ENCODE results near the gene CD53.

DNA sequence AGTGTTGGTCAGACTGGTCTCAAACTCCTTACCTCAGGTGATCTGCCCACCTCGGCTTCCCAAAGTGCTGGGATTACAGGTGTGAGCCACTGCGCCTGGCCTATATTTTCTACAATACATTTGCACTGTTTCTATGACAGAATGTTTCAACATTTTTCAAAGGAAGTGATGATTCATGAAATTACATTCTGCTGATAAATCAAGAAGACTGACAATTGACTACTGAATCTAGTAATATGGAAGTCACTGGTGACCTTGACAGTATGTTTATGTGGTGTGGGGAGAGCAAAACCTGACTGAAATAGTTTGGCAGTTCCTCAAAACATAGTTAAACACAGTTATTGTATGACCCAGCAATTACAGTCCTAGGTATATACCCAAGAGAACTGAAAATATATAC is 72.7 kb downstream of the CD53 start:
- TF ChIP-seq, protein P1, sequence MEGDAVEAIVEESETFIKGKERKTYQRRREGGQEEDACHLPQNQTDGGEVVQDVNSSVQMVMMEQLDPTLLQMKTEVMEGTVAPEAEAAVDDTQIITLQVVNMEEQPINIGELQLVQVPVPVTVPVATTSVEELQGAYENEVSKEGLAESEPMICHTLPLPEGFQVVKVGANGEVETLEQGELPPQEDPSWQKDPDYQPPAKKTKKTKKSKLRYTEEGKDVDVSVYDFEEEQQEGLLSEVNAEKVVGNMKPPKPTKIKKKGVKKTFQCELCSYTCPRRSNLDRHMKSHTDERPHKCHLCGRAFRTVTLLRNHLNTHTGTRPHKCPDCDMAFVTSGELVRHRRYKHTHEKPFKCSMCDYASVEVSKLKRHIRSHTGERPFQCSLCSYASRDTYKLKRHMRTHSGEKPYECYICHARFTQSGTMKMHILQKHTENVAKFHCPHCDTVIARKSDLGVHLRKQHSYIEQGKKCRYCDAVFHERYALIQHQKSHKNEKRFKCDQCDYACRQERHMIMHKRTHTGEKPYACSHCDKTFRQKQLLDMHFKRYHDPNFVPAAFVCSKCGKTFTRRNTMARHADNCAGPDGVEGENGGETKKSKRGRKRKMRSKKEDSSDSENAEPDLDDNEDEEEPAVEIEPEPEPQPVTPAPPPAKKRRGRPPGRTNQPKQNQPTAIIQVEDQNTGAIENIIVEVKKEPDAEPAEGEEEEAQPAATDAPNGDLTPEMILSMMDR (IDR thresholded peaks at IDR 0.05; ENCODE audit: poor library complexity, severe bottlenecking), result no peak
- no peak for TF ChIP-seq EP300 (conservative IDR thresholded peaks at IDR 0.05; ENCODE audit: poor library complexity, severe bottlenecking)
- TF ChIP-seq EZH2 (IDR thresholded peaks at IDR 0.05; ENCODE audit: borderline replicate concordance, insufficient read depth, low read length, poor library complexity, severe bottlenecking), result no peak

Measured in neural cell (in vitro differentiated cells).